WTC11 (cell line): ENCODE results near the gene HMCN1.

Source experiments
- AR ChIP-seq: fragments of 250-450 bp; sonication (Bioruptor Pico); IDR thresholded peaks from 2 replicates; pipeline ENCODE4 v1.9.0; 2021; ENCODE audit warnings: mild to moderate bottlenecking
- CTCF ChIP-seq: fragments of 200-600 bp; IDR thresholded peaks from 2 replicates; pipeline ENCODE4 v1.8.0; 2022; ENCODE audit warnings: antibody characterized with exemption
- NFYB ChIP-seq: sonication (generic); formaldehyde crosslinking; conservative IDR thresholded peaks from 2 replicates; pipeline ENCODE4 v1.8.0; 2022; ENCODE audit warnings: low read depth, missing genetic modification reagents
- ZNF232 ChIP-seq: sonication (generic); formaldehyde crosslinking; IDR thresholded peaks from 2 replicates; pipeline ENCODE4 v1.8.0; 2022; ENCODE audit warnings: mild to moderate bottlenecking, missing genetic modification reagents
- TF ChIP-seq, protein P1 (sequence below): sonication (generic); formaldehyde crosslinking; IDR thresholded peaks from 2 replicates; pipeline ENCODE4 v1.8.1; 2023; ENCODE audit warnings: mild to moderate bottlenecking, missing genetic modification reagents, borderline replicate concordance
- TF ChIP-seq, protein P2 (sequence below): sonication (generic); formaldehyde crosslinking; conservative IDR thresholded peaks from 2 replicates; pipeline ENCODE4 v1.8.1; 2023; ENCODE audit warnings: mild to moderate bottlenecking, low read depth, missing genetic modification reagents, moderate library complexity

GRCh38 chr1:186194107-186194756, 460.0 kb downstream of the HMCN1 start:
- TF ChIP-seq CTCF (no peak), NFYB (CRISPR knock-in tag) (no peak), AR (no peak), ZNF232 (CRISPR knock-in tag) (no peak)
- TF ChIP-seq, protein P1, sequence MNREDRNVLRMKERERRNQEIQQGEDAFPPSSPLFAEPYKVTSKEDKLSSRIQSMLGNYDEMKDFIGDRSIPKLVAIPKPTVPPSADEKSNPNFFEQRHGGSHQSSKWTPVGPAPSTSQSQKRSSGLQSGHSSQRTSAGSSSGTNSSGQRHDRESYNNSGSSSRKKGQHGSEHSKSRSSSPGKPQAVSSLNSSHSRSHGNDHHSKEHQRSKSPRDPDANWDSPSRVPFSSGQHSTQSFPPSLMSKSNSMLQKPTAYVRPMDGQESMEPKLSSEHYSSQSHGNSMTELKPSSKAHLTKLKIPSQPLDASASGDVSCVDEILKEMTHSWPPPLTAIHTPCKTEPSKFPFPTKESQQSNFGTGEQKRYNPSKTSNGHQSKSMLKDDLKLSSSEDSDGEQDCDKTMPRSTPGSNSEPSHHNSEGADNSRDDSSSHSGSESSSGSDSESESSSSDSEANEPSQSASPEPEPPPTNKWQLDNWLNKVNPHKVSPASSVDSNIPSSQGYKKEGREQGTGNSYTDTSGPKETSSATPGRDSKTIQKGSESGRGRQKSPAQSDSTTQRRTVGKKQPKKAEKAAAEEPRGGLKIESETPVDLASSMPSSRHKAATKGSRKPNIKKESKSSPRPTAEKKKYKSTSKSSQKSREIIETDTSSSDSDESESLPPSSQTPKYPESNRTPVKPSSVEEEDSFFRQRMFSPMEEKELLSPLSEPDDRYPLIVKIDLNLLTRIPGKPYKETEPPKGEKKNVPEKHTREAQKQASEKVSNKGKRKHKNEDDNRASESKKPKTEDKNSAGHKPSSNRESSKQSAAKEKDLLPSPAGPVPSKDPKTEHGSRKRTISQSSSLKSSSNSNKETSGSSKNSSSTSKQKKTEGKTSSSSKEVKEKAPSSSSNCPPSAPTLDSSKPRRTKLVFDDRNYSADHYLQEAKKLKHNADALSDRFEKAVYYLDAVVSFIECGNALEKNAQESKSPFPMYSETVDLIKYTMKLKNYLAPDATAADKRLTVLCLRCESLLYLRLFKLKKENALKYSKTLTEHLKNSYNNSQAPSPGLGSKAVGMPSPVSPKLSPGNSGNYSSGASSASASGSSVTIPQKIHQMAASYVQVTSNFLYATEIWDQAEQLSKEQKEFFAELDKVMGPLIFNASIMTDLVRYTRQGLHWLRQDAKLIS (CRISPR knock-in tag) = no peak
- TF ChIP-seq, protein P2, sequence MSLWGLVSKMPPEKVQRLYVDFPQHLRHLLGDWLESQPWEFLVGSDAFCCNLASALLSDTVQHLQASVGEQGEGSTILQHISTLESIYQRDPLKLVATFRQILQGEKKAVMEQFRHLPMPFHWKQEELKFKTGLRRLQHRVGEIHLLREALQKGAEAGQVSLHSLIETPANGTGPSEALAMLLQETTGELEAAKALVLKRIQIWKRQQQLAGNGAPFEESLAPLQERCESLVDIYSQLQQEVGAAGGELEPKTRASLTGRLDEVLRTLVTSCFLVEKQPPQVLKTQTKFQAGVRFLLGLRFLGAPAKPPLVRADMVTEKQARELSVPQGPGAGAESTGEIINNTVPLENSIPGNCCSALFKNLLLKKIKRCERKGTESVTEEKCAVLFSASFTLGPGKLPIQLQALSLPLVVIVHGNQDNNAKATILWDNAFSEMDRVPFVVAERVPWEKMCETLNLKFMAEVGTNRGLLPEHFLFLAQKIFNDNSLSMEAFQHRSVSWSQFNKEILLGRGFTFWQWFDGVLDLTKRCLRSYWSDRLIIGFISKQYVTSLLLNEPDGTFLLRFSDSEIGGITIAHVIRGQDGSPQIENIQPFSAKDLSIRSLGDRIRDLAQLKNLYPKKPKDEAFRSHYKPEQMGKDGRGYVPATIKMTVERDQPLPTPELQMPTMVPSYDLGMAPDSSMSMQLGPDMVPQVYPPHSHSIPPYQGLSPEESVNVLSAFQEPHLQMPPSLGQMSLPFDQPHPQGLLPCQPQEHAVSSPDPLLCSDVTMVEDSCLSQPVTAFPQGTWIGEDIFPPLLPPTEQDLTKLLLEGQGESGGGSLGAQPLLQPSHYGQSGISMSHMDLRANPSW (CRISPR knock-in tag) = no peak
